Activated naive CD4-positive, alpha-beta T cell treated with anti-CD3 and anti-CD28 coated beads, Interleukin-2, amount 50 U/mL, for 24 hours (primary cell): Measurements from ENCODE around the gene MEAK7.
A peak's percentile ranks its signal among the peaks of the same experiment; 100 is the strongest.
"Not testable (repeated sequence)": the region's sequence is repeated elsewhere in the genome, so short reads cannot be mapped to it uniquely, and the experiment has no call there.

Source experiments
- H3K27ac Mint-ChIP-seq: one replicate; pipeline ENCODE4 v1.8.0; 2021; ENCODE audit warnings: mild to moderate bottlenecking, mixed read lengths
- H3K27me3 Mint-ChIP-seq: one replicate; pipeline ENCODE4 v1.8.0; 2021; ENCODE audit warnings: mixed read lengths
- H3K36me3 Mint-ChIP-seq: one replicate; pipeline ENCODE4 v1.8.0; 2021; ENCODE audit warnings: mixed read lengths
- H3K4me1 Mint-ChIP-seq: one replicate; pipeline ENCODE4 v1.8.0; 2021; ENCODE audit warnings: mixed read lengths
- H3K4me3 Mint-ChIP-seq: one replicate; pipeline ENCODE4 v1.8.0; 2021; ENCODE audit warnings: mild to moderate bottlenecking, mixed read lengths
- H3K9me3 Mint-ChIP-seq: one replicate; pipeline ENCODE4 v1.8.0; 2021; ENCODE audit warnings: mixed read lengths

MEAK7 gene

GRCh38 chr16:84538222-84538840, 33.9 kb upstream of the MEAK7 start:
- Mint-ChIP-seq H3K36me3 (no peaks in the 10 kb centered on the region), H3K4me1 (peaks cover 3% of the 10 kb centered on the region), H3K9me3 (no peaks in the 10 kb centered on the region), H3K4me3 (no peak overlapping the region), H3K27me3 (no peaks in the 10 kb centered on the region), H3K27ac (no peak overlapping the region)

- Mint-ChIP-seq H3K27ac (no peak overlapping the region), H3K4me3 (no peak overlapping the region), H3K36me3 (no peaks in the 10 kb centered on the region), H3K4me1 (peaks cover 3% of the 10 kb centered on the region), H3K9me3 (no peaks in the 10 kb centered on the region), H3K27me3 (no peaks in the 10 kb centered on the region)
Observed at GRCh38 chr16:84537491-84538151, 33.2 kb upstream of the MEAK7 start.

- H3K4me1 Mint-ChIP-seq, result peaks cover 3% of the 10 kb centered on the region
- peaks cover 1% of the 10 kb centered on the region for H3K36me3 Mint-ChIP-seq
- no peak overlapping the region for H3K4me3 Mint-ChIP-seq
- no peaks in the 10 kb centered on the region for H3K9me3 Mint-ChIP-seq
- H3K27ac Mint-ChIP-seq, result no peak overlapping the region
- H3K27me3 Mint-ChIP-seq, result no peaks in the 10 kb centered on the region
Observed at GRCh38 chr16:84535851-84536250, 31.4 kb upstream of the MEAK7 start.

DNA sequence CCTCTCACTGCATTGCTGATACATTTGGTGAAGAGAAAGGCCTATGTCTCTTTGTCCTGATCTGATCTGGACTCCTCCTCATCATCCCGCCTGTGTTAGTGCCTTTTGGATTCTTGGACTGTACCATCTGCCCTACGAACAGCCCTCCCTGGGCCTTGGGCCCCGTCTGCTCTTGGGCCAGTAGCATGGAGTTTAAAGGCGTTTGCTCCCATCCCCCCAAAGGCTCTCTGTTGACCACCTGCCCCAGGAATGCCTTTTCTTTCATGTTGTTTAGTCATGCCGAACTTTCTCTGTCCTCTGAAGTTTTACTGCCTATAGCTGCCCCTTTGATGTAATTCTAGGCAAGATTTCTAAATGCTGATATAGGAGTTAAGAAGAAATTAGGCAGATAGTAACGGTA, 30.9 kb upstream of the MEAK7 start:
- Mint-ChIP-seq H3K27ac (no peak overlapping the region), H3K4me1 (peaks cover 3% of the 10 kb centered on the region), H3K4me3 (no peak overlapping the region), H3K9me3 (peaks cover under 1% of the 10 kb centered on the region), H3K27me3 (no peaks in the 10 kb centered on the region), H3K36me3 (peaks cover 4% of the 10 kb centered on the region)

GRCh38 chr16:84534815-84535214, 30.4 kb upstream of the MEAK7 start:
- H3K9me3 Mint-ChIP-seq, result peaks cover 4% of the 10 kb centered on the region
- no peak overlapping the region for H3K4me3 Mint-ChIP-seq
- H3K4me1 Mint-ChIP-seq, result peaks cover 3% of the 10 kb centered on the region
- no peak overlapping the region for H3K27ac Mint-ChIP-seq
- peaks cover 7% of the 10 kb centered on the region for H3K36me3 Mint-ChIP-seq
- no peaks in the 10 kb centered on the region for H3K27me3 Mint-ChIP-seq

DNA sequence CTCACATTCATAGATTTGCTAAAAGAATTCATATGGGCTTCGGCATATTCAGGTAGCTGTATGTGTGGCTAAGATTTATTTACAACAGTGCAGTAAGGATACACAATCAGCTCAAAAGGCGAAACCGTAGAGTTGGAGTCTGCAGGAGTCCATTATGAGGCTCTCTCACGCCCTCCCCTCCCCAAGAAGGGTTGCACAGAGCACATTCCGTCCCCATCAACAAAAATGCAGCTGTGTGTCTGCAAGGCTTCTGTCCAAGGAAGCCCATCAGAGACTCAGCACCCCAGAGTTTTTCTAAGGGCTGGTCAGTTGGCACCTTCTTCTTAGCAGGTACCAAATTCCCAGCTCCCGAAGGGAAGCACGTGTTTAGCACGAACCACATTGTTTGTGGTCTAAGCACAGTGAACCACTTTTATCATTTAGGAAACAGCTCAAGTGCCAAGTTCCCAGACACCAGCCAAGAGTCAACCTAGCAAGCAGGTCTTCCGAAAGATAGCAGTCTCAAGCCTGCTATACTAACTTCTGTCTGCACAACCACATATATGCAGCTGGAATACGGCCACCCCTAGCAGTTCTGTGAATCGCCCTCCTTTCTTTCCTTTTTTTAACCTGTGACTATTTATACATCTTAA, 28.5 kb upstream of the MEAK7 start:
- Mint-ChIP-seq H3K4me3 (no peak overlapping the region), H3K27ac (no peak overlapping the region), H3K4me1 (peaks cover 3% of the 10 kb centered on the region), H3K36me3 (peaks cover 12% of the 10 kb centered on the region), H3K9me3 (peaks cover 4% of the 10 kb centered on the region), H3K27me3 (no peaks in the 10 kb centered on the region)

GRCh38 chr16:84532291-84532724, 27.8 kb upstream of the MEAK7 start:
- Mint-ChIP-seq H3K4me1 (peaks cover 3% of the 10 kb centered on the region), H3K4me3 (no peak overlapping the region), H3K36me3 (peaks cover 12% of the 10 kb centered on the region), H3K27ac (peak overlapping the region; percentile 4), H3K9me3 (peaks cover 4% of the 10 kb centered on the region), H3K27me3 (no peaks in the 10 kb centered on the region)

GRCh38 chr16:84531671-84532111, 27.2 kb upstream of the MEAK7 start:
- Mint-ChIP-seq H3K4me1 (peaks cover 3% of the 10 kb centered on the region), H3K36me3 (peaks cover 12% of the 10 kb centered on the region), H3K27ac (no peak overlapping the region), H3K4me3 (no peak overlapping the region), H3K9me3 (peaks cover 4% of the 10 kb centered on the region), H3K27me3 (no peaks in the 10 kb centered on the region)

DNA sequence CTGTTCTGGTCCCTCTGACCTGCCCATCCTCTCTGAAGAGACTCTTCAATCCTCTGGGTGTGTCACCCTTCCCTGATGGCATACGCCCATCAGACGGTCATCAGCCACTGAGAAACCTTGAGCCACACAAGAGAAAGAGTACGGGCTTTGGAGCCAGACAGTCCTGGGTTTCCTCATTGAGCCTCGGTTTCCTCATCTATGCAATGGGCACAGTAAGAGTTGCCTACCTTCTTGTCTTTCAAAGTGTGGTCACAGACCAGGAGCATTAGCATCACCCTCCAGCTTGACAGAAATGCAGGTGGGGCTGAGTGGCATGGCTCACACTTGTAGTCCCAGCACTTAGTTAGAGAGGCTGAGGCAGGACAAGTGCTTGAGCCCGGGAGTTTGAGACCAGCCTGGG, 26.1 kb upstream of the MEAK7 start:
- Mint-ChIP-seq H3K27ac (no peak overlapping the region), H3K4me1 (peaks cover 3% of the 10 kb centered on the region), H3K36me3 (peaks cover 12% of the 10 kb centered on the region)

DNA sequence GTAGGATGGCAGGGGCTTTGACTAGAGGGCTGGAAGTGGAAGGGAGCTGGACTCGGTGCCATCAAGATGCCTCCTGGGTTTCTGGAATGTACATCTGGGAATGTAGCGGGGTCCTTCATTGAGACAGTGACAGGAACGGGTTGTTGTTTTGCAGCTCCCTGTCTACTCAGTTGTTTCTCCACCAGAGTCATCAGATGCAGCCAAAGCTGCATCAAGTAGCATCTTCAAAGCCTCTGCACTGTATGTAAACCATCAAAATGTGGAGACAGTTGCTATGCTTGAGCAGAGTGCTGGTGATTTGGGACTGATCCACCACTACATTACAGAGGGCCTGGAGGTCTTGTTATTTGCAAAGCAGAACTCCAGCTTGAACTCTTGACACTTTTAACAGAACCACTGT, 25.1 kb upstream of the MEAK7 start:
- peaks cover 12% of the 10 kb centered on the region for H3K36me3 Mint-ChIP-seq
- peaks cover 4% of the 10 kb centered on the region for H3K9me3 Mint-ChIP-seq

More for the DNA sequence above, 26.1 kb upstream of the MEAK7 start:
- Mint-ChIP-seq H3K4me3 (no peak overlapping the region), H3K27me3 (no peaks in the 10 kb centered on the region), H3K9me3 (peaks cover 4% of the 10 kb centered on the region)

DNA sequence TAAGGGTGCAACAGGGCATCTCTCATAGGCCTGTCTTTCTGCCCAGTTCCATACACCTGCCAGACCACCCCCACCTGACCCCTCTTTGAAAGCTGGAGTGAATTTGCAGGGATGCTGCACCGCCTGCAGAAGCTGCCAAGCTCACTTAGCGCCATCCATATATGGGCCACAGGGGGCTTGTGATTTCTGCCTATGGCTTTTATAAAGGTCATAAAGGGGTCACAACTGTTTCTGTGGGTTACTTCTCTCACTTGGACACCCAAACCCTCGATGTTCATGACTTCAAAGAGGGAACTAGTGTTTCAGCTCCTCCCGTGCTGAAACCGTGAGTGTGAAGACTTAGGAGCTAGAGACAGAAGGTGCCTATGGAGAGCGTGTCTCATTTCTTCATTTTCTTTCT, 23.9 kb upstream of the MEAK7 start:
- H3K27ac Mint-ChIP-seq, result no peak overlapping the region
- H3K4me3 Mint-ChIP-seq, result no peak overlapping the region
- H3K4me1 Mint-ChIP-seq, result no peaks in the 10 kb centered on the region
- peaks cover 12% of the 10 kb centered on the region for H3K36me3 Mint-ChIP-seq
- peaks cover 4% of the 10 kb centered on the region for H3K9me3 Mint-ChIP-seq
- no peaks in the 10 kb centered on the region for H3K27me3 Mint-ChIP-seq

More for the DNA sequence above, 25.1 kb upstream of the MEAK7 start:
- no peak overlapping the region for H3K4me3 Mint-ChIP-seq
- H3K27ac Mint-ChIP-seq, result no peak overlapping the region
- H3K27me3 Mint-ChIP-seq, result no peaks in the 10 kb centered on the region
- no peaks in the 10 kb centered on the region for H3K4me1 Mint-ChIP-seq

- Mint-ChIP-seq H3K27ac (no peak overlapping the region), H3K27me3 (no peaks in the 10 kb centered on the region), H3K9me3 (peaks cover 4% of the 10 kb centered on the region), H3K36me3 (peaks cover 12% of the 10 kb centered on the region), H3K4me3 (no peak overlapping the region), H3K4me1 (no peaks in the 10 kb centered on the region)
Observed at GRCh38 chr16:84527532-84528269, 23.2 kb upstream of the MEAK7 start.

DNA sequence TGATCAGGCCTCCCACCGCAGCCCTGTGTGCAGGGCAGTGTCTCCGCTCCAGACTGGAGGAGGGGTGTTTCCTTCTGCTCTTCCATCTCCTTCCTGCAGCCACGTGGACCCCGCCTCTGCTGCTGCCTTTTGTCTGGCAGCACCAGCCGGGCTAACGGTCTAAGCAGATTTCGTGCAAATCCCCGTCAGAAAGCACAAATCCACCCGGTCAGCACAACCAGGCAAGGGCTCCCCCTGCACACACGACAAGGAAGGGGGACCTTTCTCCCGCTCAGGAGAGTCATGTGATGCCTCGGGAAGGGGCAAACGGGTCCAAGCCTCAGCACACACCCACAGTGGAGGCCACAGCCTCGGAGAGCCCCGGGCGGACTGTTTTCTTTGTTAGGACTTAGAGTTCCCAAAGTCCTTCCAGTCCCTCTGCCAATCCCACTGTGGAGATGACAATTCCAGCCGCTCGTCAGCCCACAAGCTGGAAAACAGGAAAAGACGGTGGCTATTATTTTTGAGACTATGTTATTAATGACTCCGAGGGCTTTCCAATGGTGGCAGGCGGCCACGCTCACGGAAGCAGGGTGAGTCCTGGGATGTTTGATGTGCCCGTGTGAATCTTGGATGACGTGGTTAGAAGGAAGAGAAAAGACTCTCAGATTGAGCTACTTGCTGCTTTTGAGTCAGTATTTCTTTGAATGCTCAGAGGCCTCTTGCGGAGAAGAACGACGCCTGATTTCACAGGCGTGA, 22.5 kb upstream of the MEAK7 start:
- H3K27ac Mint-ChIP-seq, result no peak overlapping the region
- H3K9me3 Mint-ChIP-seq, result peaks cover 4% of the 10 kb centered on the region
- H3K4me3 Mint-ChIP-seq, result no peak overlapping the region
- H3K4me1 Mint-ChIP-seq, result no peaks in the 10 kb centered on the region
- no peaks in the 10 kb centered on the region for H3K27me3 Mint-ChIP-seq
- peaks cover 12% of the 10 kb centered on the region for H3K36me3 Mint-ChIP-seq

DNA sequence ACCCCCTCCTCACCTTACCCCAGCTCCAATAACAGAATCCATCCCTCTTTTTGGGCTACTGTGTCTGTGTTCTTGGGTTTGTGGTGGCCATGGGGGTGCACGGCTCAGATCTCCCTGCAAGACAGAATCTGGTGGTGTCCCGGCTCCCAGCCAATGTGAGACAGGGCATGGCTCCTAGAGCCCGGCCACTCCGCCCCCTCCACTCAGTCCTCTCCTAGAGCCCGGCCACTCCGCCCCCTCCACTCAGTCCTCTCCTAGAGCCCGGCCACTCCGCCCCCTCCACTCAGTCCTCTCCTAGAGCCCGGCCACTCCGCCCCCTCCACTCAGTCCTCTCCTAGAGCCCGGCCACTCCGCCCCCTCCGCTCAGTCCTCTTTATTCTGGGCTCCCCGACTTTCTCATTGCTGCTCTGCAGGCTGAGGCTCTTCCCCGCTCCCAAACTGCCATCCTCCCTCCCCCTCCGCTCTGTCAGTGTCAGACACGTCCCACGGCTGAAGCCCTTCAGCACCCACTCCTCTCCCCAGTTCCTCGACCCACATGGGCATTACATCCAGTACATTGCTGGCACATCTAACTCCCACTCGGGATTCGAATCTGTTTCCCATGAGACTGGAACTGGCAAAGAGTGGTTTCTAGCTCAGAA, 20.6 kb upstream of the MEAK7 start:
- not testable (repeated sequence) for H3K4me1 Mint-ChIP-seq, H3K36me3 Mint-ChIP-seq, H3K9me3 Mint-ChIP-seq, H3K4me3 Mint-ChIP-seq, H3K27me3 Mint-ChIP-seq, H3K27ac Mint-ChIP-seq
